Left ventricle myocardium superior (tissue), 1 donor: ENCODE measurements around the gene BARX1. TPM values are rescaled to one million over a fixed set of nuclear protein-coding genes. Genes with fewer than 3 reads are reported as not detected.
"Not testable (repeated sequence)": the region's sequence is repeated elsewhere in the genome, so short reads cannot be mapped to it uniquely, and the experiment has no call there.

Experiments used
- ATAC-seq: fragments of 200-7000 bp; cut with Tn5 transposase; one replicate; pipeline ENCODE4 v1.9.1; 2020; ENCODE audit warnings: mild to moderate bottlenecking, moderate library complexity
- DNase-seq: peaks from one replicate; pipeline ENCODE4 v3.0.0-alpha.2; 2020
- intact Hi-C: fragments of 100-400 bp; cut with micrococcal nuclease; formaldehyde crosslinking; loops from one replicate; pipeline ENCODE4 v1.11.0; 2022
- long read RNA-seq: library from polyadenylated mRNA; unstranded; transcript quantifications from one replicate; pipeline ENCODE4 v2.0.0, GENCODE V29; 2021
- total RNA-seq: library from RNA; stranded (reverse); fragmentation: NEBNext Ultra II Directional; extraction: Animal tissue kit (Norgen Biotek cat#: 25700); gene quantifications from one replicate; pipeline ENCODE4 v1.2.1, GENCODE V29; 2021
- donor health status: DM: no; HTN: yes; CAD: no; lungs with severe emphysema.

Gene BARX1
- total RNA-seq: not detected
- long read RNA-seq: 0 reads

- no peak for ATAC-seq
- intact Hi-C loops: no loop called here
- no peak for DNase-seq
These were observed at the start of gene BARX1 for GRCh38 chr9:93955111-93955980. BARX1 (minus strand) TSS chr9:93955355; CDS start chr9:93955146, 209 bp downstream.

- intact Hi-C loops: no loop called here
- no peak for ATAC-seq
- DNase-seq: no peak
These were observed 47.4 kb upstream of the BARX1 start for GRCh38 chr9:94002316-94003140.

GRCh38 chr9:93996863-93997262, 41.7 kb upstream of the BARX1 start:
- intact Hi-C loops: no loop called here
- no peak for ATAC-seq
- DNase-seq: no peak

GRCh38 chr9:93996367-93996766, 41.2 kb upstream of the BARX1 start:
- intact Hi-C loops: no loop called here
- DNase-seq (no peak), ATAC-seq (no peak)

GRCh38 chr9:93994545-93994944, 39.4 kb upstream of the BARX1 start:
- intact Hi-C loops: no loop called here
- DNase-seq: no peak
- ATAC-seq: no peak

GRCh38 chr9:93994132-93994531, 39.0 kb upstream of the BARX1 start:
- DNase-seq (no peak), ATAC-seq (no peak)
- intact Hi-C loops: no loop called here

- no peak for ATAC-seq
- DNase-seq: no peak
- intact Hi-C loops: no loop called here
These were observed 37.7 kb upstream of the BARX1 start for GRCh38 chr9:93992830-93993229.

GRCh38 chr9:93990448-93990847, 35.3 kb upstream of the BARX1 start:
- DNase-seq: no peak
- intact Hi-C loops: no loop called here
- ATAC-seq: no peak

- DNase-seq (no peak), ATAC-seq (no peak)
- intact Hi-C loops: loop anchor here (10.0 kb wide), 1 partner anchor 1963 kb away; no protein-coding TSS in a partner anchor
These were observed 32.9 kb upstream of the BARX1 start for GRCh38 chr9:93988056-93988455.

- ATAC-seq (no peak), DNase-seq (no peak)
- intact Hi-C loops: loop anchor here (10.0 kb wide), 1 partner anchor 1960 kb away; no protein-coding TSS in a partner anchor
These were observed 29.7 kb upstream of the BARX1 start for GRCh38 chr9:93984860-93985259.

- ATAC-seq (no peak), DNase-seq (no peak)
- intact Hi-C loops: loop anchor here (10.0 kb wide), 1 partner anchor 1959 kb away; no protein-coding TSS in a partner anchor
These were observed 28.7 kb upstream of the BARX1 start for GRCh38 chr9:93983875-93984274.

- no peak for ATAC-seq
- DNase-seq: no peak
- intact Hi-C loops: loop anchor here (10.0 kb wide), 1 partner anchor 1955 kb away; no protein-coding TSS in a partner anchor
These were observed 24.6 kb upstream of the BARX1 start for GRCh38 chr9:93979721-93980120.

GRCh38 chr9:93978551-93978950, 23.4 kb upstream of the BARX1 start:
- ATAC-seq: no peak
- intact Hi-C loops: no loop called here
- no peak for DNase-seq

- DNase-seq: no peak
- intact Hi-C loops: no loop called here
- no peak for ATAC-seq
These were observed 21.8 kb upstream of the BARX1 start for GRCh38 chr9:93976973-93977372.

- intact Hi-C loops: no loop called here
- ATAC-seq (no peak), DNase-seq (no peak)
These were observed 20.9 kb upstream of the BARX1 start for GRCh38 chr9:93976081-93976480.

GRCh38 chr9:93975262-93975661, 20.1 kb upstream of the BARX1 start:
- intact Hi-C loops: no loop called here
- no peak for ATAC-seq
- DNase-seq: no peak

- ATAC-seq: peak; percentile 20
- intact Hi-C loops: no loop called here
- DNase-seq: no peak
These were observed 19.0 kb upstream of the BARX1 start for GRCh38 chr9:93974151-93974550.

GRCh38 chr9:93972655-93973054, 17.5 kb upstream of the BARX1 start:
- DNase-seq, ATAC-seq, intact Hi-C loops: not testable (repeated sequence)

GRCh38 chr9:93969328-93969661, 14.1 kb upstream of the BARX1 start:
- DNase-seq (no peak), ATAC-seq (no peak)
- intact Hi-C loops: no loop called here
